Activated CD8-positive, alpha-beta T cell treated with anti-CD3 and anti-CD28 coated beads for 36 hours (primary cell): ENCODE measurements around the gene CCL27. TPM values are rescaled to one million over a fixed set of nuclear protein-coding genes. Genes with fewer than 3 reads are reported as not detected.

Source experiments
- ATAC-seq: fragments of 200-7000 bp; cut with Tn5 transposase; one replicate; pipeline ENCODE4 v1.10.0; 2021; ENCODE audit warnings: mild to moderate bottlenecking, moderate library complexity
- CTCF ChIA-PET: fragments of 350-600 bp; sonication (Branson Sonifier 250); formaldehyde crosslinking; loops from one replicate; lab custom pipeline; 2021; ENCODE audit warnings: antibody characterized with exemption; lab: Charles Lee
- POLR2A ChIA-PET: fragments of 350-600 bp; sonication (Branson Sonifier 250); formaldehyde crosslinking; loops from one replicate; lab custom pipeline; 2021; ENCODE audit warnings: antibody characterized with exemption; lab: Charles Lee
- DNase-seq: peaks from one replicate; pipeline ENCODE4 v3.0.0-alpha.2; 2020
- H3K27ac Mint-ChIP-seq: one replicate; pipeline ENCODE4 v1.8.0; 2021; ENCODE audit warnings: mild to moderate bottlenecking, mixed read lengths
- H3K27me3 Mint-ChIP-seq: one replicate; pipeline ENCODE4 v1.8.0; 2021; ENCODE audit warnings: mixed read lengths
- H3K36me3 Mint-ChIP-seq: one replicate; pipeline ENCODE4 v1.8.0; 2021; ENCODE audit warnings: low read depth, mixed read lengths
- H3K4me1 Mint-ChIP-seq: one replicate; pipeline ENCODE4 v1.8.0; 2021; ENCODE audit warnings: low read depth, mixed read lengths
- H3K4me3 Mint-ChIP-seq: one replicate; pipeline ENCODE4 v1.8.0; 2021; ENCODE audit warnings: mild to moderate bottlenecking, moderate library complexity, mixed read lengths
- H3K9me3 Mint-ChIP-seq: one replicate; pipeline ENCODE4 v1.8.0; 2021; ENCODE audit warnings: mixed read lengths
- intact Hi-C: fragments of 100-400 bp; cut with micrococcal nuclease; formaldehyde crosslinking; loops from one replicate; pipeline ENCODE4 v1.10.0; 2022
- total RNA-seq, 2 experiments: library from RNA; stranded (reverse); gene quantifications; one replicate each; pipeline ENCODE4 v1.2.3, GENCODE V29; 2021
- TF ChIP-seq, protein P1 (sequence below): fragments of 200-600 bp; IDR thresholded peaks from one replicate; pipeline ENCODE4 v1.8.0; 2022; ENCODE audit warnings: antibody characterized with exemption, mild to moderate bottlenecking

CCL27 gene
- total RNA-seq, 2 experiments from 2014 or later = 0.43 TPM; not detected in 1

DNA sequence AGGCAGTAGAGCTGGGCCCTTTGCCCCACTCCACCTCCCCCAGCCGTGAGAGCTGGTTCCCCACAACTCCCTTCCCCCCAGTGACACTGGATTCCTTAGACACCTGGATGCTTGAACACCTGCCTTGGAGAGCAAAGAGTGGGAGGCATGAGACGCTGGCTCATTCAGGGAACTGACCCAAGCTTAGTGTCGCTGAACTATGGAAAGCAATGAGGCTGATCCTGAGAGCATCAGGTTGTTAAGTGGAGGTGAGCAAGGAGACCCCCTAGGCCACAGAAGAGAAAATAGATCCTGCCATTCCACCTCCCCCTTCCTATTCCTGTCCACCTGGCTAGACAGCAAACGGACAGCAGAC is 26.6 kb upstream of the CCL27 start:
- DNase-seq (no peak), ATAC-seq (no peak)
- intact Hi-C loops = no loop called here
- TF ChIP-seq, protein P1, sequence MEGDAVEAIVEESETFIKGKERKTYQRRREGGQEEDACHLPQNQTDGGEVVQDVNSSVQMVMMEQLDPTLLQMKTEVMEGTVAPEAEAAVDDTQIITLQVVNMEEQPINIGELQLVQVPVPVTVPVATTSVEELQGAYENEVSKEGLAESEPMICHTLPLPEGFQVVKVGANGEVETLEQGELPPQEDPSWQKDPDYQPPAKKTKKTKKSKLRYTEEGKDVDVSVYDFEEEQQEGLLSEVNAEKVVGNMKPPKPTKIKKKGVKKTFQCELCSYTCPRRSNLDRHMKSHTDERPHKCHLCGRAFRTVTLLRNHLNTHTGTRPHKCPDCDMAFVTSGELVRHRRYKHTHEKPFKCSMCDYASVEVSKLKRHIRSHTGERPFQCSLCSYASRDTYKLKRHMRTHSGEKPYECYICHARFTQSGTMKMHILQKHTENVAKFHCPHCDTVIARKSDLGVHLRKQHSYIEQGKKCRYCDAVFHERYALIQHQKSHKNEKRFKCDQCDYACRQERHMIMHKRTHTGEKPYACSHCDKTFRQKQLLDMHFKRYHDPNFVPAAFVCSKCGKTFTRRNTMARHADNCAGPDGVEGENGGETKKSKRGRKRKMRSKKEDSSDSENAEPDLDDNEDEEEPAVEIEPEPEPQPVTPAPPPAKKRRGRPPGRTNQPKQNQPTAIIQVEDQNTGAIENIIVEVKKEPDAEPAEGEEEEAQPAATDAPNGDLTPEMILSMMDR = no peak
- POLR2A ChIA-PET = interaction anchor here (1.5 kb wide), 1 partner anchor 30 kb away, joined by 3 read pairs; no protein-coding TSS in a partner anchor
- Mint-ChIP-seq H3K27me3 (no peaks in the 10 kb centered on the region), H3K4me1 (peaks cover 4% of the 10 kb centered on the region), H3K9me3 (no peaks in the 10 kb centered on the region), H3K36me3 (no peaks in the 10 kb centered on the region), H3K4me3 (no peak overlapping the region), H3K27ac (no peak overlapping the region)
- CTCF ChIA-PET = interaction anchor here (1.3 to 4.9 kb wide), 2 partner anchors 12 to 13 kb away, joined by 3 to 35 read pairs; no protein-coding TSS in a partner anchor

DNA sequence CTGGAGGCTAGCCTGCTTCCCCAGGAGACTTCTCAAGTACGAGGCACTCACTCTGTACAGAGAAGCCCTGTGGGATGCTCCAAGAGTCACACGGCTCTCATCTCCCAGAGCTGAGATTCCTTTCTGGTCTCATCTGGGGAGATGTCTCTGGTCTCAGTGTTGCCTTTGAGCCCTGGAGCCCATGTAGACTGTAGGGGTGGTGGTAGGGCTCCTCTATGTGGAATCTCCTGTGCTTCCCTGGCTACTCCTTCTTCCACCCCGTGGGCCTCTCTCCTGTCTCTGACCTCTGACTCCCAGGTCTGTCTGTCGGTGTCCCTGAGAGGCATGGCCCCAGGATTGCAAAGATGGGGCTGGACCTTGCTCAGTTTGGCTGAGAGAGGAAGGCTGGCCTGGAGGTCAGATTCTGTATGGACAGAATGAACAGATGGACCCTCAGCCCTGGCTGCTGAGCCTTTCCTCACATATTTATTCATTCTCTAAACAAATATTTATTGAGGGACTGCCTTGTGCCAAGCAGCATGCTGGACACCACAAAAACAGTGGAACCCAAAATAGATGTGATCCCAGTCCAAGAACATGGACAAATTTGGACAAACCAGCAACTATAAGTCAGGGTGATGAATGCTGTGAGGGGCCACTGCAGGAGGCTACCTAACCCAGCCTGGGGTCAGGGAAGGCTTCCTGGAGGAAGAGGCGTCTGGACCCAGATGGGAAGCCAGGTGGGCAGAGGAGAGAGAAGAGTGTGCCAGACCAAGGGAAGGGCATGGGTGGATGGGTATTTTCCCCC is 26.1 kb upstream of the CCL27 start:
- no peaks in the 10 kb centered on the region for H3K27me3 Mint-ChIP-seq
- TF ChIP-seq, protein P1 = no peak
- H3K9me3 Mint-ChIP-seq = no peaks in the 10 kb centered on the region
- ChIA-PET POLR2A (interaction anchor here (1.5 kb wide), 1 partner anchor 31 kb away, joined by 3 read pairs; no protein-coding TSS in a partner anchor), CTCF (interaction anchor here (4.9 kb wide), 1 partner anchor 13 kb away, joined by 35 read pairs; no protein-coding TSS in a partner anchor)
- intact Hi-C loops = no loop called here
- H3K27ac Mint-ChIP-seq = no peak overlapping the region
- ATAC-seq (no peak), DNase-seq (no peak)
- H3K36me3 Mint-ChIP-seq = no peaks in the 10 kb centered on the region
- peaks cover 6% of the 10 kb centered on the region for H3K4me1 Mint-ChIP-seq
- no peak overlapping the region for H3K4me3 Mint-ChIP-seq

DNA sequence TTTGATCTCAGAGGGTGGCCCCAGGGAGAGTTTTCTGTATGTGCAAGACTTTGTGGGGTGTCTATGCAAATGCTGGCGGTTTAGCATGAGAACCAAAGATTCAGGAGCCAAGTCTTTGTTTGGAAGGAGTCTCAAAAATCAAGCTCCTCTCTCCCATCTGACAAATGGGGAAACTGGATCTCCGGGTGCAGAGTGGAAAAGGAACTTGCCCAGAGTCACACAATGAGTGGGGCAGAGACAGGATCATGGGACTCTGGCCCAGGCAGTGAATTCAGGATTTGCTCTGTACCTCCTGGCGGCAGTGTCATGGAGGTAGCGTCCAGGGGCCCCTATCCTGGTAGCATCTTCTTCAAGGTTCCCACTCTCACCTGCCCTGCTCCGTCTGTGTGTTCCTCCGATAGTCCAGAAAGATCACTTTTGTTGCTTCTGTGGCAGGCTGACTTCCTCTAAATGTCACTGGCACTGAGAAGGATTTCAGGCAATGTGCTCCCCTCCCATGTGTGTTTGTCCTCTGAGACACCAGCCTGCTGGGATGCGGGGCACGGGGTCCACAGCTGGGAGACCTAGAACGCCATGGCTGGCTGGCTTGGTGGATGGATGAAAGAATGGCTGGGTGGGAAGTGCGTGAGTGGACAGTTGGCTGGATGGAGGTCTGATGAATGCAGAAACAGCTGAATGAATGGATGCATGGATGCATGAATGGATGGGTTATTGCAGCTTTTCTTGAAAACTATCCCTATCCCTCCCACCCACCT is 25.0 kb upstream of the CCL27 start:
- DNase-seq (no peak), ATAC-seq (no peak)
- Mint-ChIP-seq H3K27ac (no peak overlapping the region), H3K4me1 (peaks cover 6% of the 10 kb centered on the region), H3K27me3 (no peaks in the 10 kb centered on the region), H3K36me3 (no peaks in the 10 kb centered on the region), H3K9me3 (no peaks in the 10 kb centered on the region), H3K4me3 (no peak overlapping the region)
- intact Hi-C loops = no loop called here
- ChIA-PET CTCF (interaction anchor here (1.3 to 4.9 kb wide), 4 partner anchors 8 to 54 kb away, joined by 3 to 35 read pairs (median 3); no protein-coding TSS in a partner anchor), POLR2A (interaction anchor here (0.9 kb wide), 1 partner anchor 12 kb away, joined by 3 read pairs; no protein-coding TSS in a partner anchor)
- TF ChIP-seq, protein P1 = no peak

DNA sequence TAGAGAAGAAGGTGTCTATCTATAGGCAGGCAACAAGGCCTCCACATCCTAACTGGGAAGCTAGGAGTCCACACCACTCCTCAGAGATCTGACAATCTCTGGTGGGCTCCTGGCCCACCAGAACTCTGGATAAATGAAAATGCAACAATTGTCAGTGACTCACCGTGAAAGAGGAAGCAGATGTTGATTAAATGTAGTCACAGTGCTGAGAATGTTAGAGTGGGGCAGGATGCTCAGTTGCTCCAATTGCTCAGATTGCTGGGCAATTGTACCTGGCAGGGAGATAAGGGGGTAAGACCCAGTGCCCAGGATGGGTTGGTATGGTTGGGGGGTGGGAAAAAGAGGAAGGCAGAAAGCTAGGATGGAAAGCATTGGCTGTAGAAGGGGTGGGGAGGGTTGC is 24.3 kb upstream of the CCL27 start:
- ATAC-seq = no peak
- intact Hi-C loops = no loop called here
- ChIA-PET CTCF (interaction anchor here (1.3 to 4.9 kb wide), 4 partner anchors 8 to 53 kb away, joined by 3 to 35 read pairs (median 3); no protein-coding TSS in a partner anchor), POLR2A (interaction anchor here (0.9 kb wide), 1 partner anchor 11 kb away, joined by 3 read pairs; no protein-coding TSS in a partner anchor)
- Mint-ChIP-seq H3K36me3 (no peaks in the 10 kb centered on the region), H3K9me3 (no peaks in the 10 kb centered on the region), H3K4me1 (peaks cover 6% of the 10 kb centered on the region), H3K27me3 (no peaks in the 10 kb centered on the region), H3K27ac (no peak overlapping the region), H3K4me3 (no peak overlapping the region)
- TF ChIP-seq, protein P1 = no peak
- no peak for DNase-seq
